KBM-7 (cell line): ENCODE measurements around the gene LIN9.
"Not testable (repeated sequence)": the region's sequence is repeated elsewhere in the genome, so short reads cannot be mapped to it uniquely, and the experiment has no call there.

Experiments
- DNase-seq: peaks from one replicate; pipeline ENCODE4 v3.0.0-alpha.2; 2015
- in situ Hi-C: fragments of 300-500 bp; cut with MboI; formaldehyde crosslinking; loops from 2 replicates; pipeline ENCODE4 v1.14.3; 2020; ENCODE audit warnings: low sequenced_read_pairs, low pct_unique_long_range_greater_than_20kb, mixed read lengths

The LIN9 gene

GRCh38 chr1:226308723-226309397 is at the start of gene LIN9:
Gene LIN9 (minus strand): TSS chr1:226309164. CDS start chr1:226309139, 25 bp downstream.
- DNase-seq, result peak; percentile 92
- in situ Hi-C loops, result no loop called here

DNA sequence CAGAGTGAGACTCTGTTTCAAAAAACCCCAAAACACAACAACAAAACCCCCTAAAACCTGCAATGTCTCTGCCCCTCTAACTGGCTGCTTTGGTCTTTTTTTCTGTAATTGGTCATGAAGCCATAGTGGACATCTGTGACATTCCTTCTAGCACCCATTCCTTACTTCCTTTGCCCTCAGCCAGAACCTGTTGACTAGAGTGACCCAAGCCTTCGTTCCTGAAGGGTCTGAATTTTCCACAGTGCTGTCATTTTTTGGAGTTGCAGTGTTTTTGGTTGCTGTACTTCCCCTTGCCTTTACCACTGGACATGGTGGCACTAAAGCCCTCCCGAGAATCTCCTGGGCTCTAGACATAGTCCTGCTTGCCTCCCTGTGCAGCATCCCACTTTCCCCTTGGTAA is 48.5 kb upstream of the LIN9 start:
- in situ Hi-C loops, result no loop called here

DNA sequence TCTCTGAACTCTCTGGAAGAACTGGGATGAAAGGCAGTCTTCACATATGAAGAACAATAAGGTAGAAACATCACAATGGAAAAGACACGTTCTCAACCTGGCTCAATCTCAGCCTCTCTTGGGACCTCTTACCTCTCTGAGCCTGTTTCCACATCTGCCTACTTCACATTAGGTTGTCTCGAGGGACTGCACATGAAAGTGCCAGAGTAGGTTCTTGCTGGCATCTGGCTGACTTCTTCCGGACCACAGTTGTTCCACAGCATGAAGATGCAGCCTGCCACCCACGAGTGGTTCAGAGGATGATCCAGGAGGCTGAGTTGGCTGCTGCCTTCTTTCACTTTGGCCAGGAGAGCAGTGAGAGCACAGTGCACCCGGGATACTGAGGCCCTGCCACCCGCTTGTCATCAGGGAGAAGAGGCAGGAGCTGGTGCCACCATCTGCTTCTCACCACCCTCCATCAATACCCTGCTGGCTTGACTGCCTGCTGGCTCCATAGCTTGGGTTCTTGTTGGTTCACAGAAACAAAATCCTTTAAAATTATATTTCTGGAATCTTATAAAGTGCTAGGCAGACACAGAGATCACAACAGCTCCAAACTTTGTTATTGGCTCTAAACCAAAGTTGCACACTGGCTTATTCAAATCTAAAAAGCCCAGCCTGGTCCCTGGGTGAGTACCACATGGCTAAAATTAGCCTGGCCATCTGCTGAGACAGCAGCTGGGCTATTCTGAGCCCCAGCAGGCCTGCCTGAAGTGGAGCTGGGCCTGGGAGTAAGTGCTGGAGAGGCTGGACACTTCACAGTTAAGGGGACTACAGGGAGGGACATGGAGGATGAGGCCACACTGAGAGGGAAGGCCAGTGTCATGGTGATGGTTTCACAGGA is 46.9 kb upstream of the LIN9 start:
- in situ Hi-C loops, result no loop called here
- no peak for DNase-seq

More for the DNA sequence above, 48.5 kb upstream of the LIN9 start:
- DNase-seq, result no peak

- no peak for DNase-seq
- in situ Hi-C loops, result no loop called here
Measured at GRCh38 chr1:226355016-226355415, 46.1 kb upstream of the LIN9 start.

DNA sequence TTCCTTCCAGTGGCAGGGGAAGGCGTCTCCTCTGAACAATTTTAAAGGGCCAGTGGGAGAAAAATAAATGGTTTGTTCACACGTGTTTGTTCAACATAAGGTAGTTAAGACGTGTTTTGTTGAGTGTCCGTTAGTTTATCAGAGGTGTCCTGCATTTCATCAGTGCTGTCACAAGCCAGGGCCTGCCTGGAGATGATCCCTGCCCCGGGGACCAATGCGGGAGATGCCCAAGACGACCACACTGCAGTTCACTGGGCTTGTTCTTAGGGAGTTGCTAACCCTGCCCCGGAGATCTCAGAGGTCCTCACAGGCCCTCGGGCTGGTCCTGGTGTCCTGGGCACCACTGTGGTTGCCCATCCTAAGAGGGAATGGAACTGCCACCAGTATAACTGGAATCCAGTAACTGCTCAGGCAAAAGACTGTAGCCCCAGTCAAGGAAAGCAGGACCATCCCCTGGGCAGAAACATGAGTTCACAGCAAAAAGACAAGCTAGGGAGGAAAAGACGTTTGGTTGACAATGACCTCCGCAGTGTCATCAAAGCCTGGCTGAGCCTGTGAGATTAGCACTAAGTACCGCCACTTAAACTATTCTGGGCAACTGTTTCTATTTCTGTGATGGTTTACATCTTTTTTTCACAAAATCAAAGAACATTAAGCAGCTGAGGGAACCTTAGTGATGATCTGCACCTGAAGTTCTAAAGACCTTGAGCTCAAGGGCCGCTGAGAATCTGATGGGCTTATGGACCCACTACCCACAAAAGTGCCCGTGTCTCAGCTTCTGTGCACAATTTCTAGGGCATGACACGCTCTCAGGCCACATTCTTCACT is 44.9 kb upstream of the LIN9 start:
- in situ Hi-C loops, result no loop called here
- DNase-seq, result no peak

DNA sequence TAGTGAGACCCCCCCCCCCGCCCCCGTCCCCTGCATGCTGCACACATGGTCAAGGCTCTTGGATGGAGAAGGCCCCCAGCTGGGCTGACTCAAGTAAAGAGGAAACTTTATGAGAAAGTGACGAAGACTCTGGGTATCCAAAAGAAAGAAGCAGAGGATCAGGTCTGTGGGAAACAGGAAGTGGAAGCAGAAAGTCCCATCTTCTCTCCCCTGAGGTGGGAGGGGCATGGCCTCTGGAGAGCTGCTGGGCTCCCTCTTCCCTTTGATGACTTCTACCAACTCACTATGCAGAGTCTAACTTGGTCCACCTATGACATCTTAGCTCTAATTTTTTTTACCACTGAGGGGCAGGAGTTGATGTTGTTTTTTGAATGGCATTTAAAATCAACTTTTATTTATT is 42.7 kb upstream of the LIN9 start:
- in situ Hi-C loops, result no loop called here
- DNase-seq, result peak; percentile 63

DNA sequence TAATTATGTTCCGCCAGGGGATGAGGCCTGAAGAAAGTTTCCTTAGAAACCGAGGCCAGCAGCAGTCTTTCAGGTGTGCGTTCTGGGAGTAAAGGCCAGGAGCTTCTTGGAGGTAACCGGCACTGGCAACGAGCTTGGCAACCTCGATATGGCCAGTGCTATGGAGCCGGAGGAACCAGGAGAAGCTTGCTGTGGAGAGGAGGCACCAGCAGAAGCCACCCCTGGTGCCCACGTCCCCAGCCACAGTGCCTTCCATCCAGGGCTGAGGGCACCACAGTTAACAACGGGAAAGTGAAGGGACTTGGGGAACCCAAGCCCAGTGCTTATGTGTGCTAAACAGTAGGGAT is 41.5 kb upstream of the LIN9 start:
- in situ Hi-C loops, result no loop called here
- DNase-seq, result no peak

DNA sequence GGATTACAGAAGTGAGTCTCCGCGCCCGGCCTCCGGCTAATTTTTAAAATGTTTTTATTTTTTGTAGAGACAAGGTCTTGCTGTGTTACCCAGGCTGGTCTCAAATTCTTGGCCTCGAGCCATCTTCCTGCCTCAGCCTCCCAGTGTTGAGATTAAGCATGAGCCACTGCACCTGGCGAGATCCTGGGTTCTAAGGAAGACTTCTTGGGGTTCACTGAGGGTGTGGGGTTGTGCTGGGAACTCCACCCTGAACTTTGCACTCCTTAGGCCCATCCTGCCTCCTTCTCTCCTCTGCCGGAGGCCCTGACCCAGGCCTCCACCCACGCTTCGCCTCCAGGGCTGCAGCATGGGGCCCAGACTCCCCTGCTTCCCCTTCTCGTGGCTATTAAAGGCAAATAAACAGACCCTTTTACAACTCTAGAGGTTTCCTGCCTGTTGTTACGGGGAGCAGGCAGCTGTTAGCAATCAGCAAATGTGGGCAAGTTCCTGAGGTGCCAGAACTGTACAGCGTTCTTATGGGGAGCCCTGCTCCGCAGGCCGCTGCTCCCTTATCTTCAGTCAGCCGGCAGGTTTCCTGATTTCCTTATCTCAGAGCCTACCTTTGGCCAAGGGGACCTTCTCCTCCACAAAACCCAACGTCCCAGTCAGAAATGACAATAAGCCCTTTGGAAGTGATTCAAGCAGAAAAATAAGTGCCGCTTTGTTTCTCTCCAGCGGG is 41.0 kb upstream of the LIN9 start:
- in situ Hi-C loops, result no loop called here

GRCh38 chr1:226349081-226349480 is 40.1 kb upstream of the LIN9 start:
- in situ Hi-C loops, result no loop called here
- DNase-seq, result no peak

More for the DNA sequence above, 41.0 kb upstream of the LIN9 start:
- DNase-seq, result peak; percentile 94

- in situ Hi-C loops, result no loop called here
- DNase-seq, result no peak
Measured at GRCh38 chr1:226344441-226345259, 35.7 kb upstream of the LIN9 start.

DNA sequence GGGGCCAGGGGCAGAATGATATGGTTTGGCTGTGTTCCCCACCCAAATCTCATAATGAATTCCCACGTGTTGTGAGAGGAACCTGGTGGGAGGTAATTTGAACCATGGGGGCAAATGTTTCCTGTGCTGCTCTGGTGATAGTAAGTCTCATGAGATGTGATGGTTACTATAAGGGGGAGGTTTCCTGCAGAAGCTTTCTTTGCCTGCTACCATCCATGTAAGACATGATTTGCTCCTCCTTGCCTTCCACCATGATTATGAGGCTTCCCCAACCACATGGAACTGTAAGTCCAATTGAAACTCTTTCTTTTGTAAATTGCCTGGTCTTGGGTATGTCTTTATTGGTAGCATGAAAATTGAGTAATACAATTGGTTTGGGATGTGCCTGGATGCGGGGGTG is 33.7 kb upstream of the LIN9 start:
- DNase-seq, result no peak
- in situ Hi-C loops, result no loop called here

GRCh38 chr1:226340111-226340510 is 31.1 kb upstream of the LIN9 start:
- in situ Hi-C loops, DNase-seq: not testable (repeated sequence)

- in situ Hi-C loops, result no loop called here
- DNase-seq, result no peak
Measured at GRCh38 chr1:226337276-226337875, 28.4 kb upstream of the LIN9 start.

DNA sequence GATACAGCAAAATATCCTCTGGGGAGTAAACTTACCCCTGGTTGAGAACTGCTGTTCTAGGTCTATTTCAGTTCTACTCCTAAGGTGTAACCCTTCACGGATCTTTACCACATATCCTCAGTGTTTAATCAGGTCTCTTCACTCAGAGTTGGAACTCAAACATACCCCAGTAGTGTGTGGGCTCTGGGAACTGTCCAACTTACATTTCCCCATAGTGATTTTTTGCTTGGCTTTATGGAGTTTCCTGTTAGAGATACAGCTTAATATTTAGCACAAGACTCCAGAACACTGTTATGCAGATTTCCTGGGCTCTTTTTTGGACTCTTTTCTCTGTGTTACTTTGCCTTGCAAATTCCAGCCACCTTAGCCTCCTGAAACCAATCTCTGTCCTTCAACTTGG is 26.7 kb upstream of the LIN9 start:
- in situ Hi-C loops, result no loop called here
- no peak for DNase-seq

DNA sequence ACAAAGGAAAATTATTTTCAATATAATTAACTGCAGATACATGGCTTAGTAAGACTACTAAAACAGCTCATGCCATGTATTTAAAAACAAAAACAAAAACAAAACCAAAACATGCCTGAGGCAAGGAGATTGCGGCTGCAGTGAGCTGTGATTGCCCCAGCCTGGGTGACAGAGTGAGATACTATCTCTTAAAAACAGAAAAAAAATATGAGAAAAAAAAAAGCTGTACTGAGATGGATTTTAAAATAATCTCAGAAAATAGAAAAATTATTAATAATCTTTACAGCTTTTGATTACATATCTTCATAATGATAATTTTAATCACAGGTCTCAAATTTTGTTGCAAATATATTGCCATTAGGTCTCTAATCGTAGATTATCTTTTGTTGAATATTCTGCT is 24.0 kb upstream of the LIN9 start:
- DNase-seq, result no peak
- in situ Hi-C loops, result no loop called here

DNA sequence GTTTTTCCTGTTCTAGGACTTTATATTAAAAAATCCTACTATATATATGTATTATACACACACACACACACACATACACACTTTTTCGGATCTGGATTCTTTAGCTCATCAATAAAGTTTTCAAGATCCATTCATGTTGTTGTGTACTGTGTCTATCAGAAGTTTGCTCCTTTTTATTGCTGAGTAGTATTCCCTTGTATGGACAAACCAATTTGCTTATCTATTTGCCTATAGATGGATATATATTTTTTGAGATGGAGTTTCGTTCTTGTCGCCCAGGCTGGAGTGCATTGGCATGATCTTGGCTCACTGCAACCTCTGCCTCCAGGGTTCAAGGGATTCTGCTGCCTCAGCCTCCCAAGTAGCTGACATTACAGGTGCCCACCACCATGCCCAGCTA is 20.3 kb upstream of the LIN9 start:
- DNase-seq, result no peak
- in situ Hi-C loops, result no loop called here

- DNase-seq, result peak; percentile 65
- in situ Hi-C loops, result no loop called here
Measured at GRCh38 chr1:226327761-226328162, 18.8 kb upstream of the LIN9 start.

DNA sequence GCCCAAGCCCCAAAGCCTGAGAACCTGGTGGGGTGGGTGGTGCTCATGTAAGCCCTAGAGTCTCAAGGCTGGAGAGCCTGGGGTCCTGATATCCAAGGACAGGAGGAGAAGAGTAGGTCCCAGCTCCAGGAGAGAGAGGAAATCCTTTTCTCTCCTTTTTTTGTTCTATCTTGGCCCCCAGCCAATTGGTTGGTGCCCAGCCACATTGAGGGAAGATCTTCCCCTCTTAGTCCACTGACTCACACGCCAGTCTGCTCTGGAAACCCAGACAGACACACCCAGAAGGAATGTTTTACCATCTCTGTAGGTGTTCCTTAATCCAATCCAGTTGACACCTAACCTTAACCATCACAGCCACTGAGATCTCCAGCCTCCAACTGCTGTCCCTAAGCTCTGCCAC is 16.2 kb upstream of the LIN9 start:
- DNase-seq, result no peak
- in situ Hi-C loops, result no loop called here
